Suprapubic skin (tissue), 4 donors: ENCODE data around the gene SBK2. TPM values are rescaled to one million over a fixed set of nuclear protein-coding genes. Genes with fewer than 3 reads are reported as not detected.

ENCODE experiments used
- DNase-seq, 2 donors: peaks; one replicate each; pipeline ENCODE4 v3.0.0-alpha.2; 2019; ENCODE audit warnings: low spot score in 2 of 2
- H3K27ac ChIP-seq: fragments of 200-600 bp; sonication (generic); one replicate; pipeline ENCODE4 v1.5.1; 2019
- H3K27me3 ChIP-seq: fragments of 200-600 bp; sonication (generic); one replicate; pipeline ENCODE4 v1.5.1; 2019
- H3K36me3 ChIP-seq: fragments of 200-600 bp; sonication (generic); one replicate; pipeline ENCODE4 v1.5.1; 2019
- H3K4me1 ChIP-seq: fragments of 200-600 bp; sonication (generic); one replicate; pipeline ENCODE4 v1.5.1; 2019
- H3K4me3 ChIP-seq: fragments of 200-600 bp; sonication (generic); one replicate; pipeline ENCODE4 v1.5.1; 2019; ENCODE audit warnings: mild to moderate bottlenecking
- H3K9me3 ChIP-seq: fragments of 200-600 bp; sonication (generic); one replicate; pipeline ENCODE4 v1.5.1; 2019
- EP300 ChIP-seq: sonication (generic); formaldehyde crosslinking; IDR thresholded peaks from one replicate; pipeline ENCODE4 v1.6.1; 2017; ENCODE audit warnings: antibody characterized with exemption
- POLR2A ChIP-seq, 2 donors: fragments of 450-650 bp; IDR thresholded peaks; one replicate each; pipeline ENCODE4 v1.6.1; 2017; ENCODE audit warnings: antibody characterized with exemption in 2 of 2, mild to moderate bottlenecking in 2 of 2, moderate library complexity in 2 of 2
- POLR2AphosphoS5 ChIP-seq, 3 donors: sonication (generic); formaldehyde crosslinking; IDR thresholded peaks; one replicate each; pipeline ENCODE4 v1.6.1; 2017; ENCODE audit warnings: antibody characterized with exemption in 3 of 3
- WGBS: methylation state at CpG from one replicate; pipeline ENCODE4 v1.1.5; 2018; 5-methylcytosine and 5-hydroxymethylcytosine counted together
- total RNA-seq, 4 donors: library from RNA; depleted of rRNA; stranded (reverse); fragments of >200 nt; gene quantifications; one replicate each; pipeline ENCODE4 v1.1.0, GENCODE V29; 2016
- TF ChIP-seq, protein P1 (sequence below), 2 donors: fragments of 200-600 bp in 1 of 2; fragments of 450-650 bp in 1 of 2; sonication (generic) in 1 of 2; IDR thresholded peaks; one replicate each; pipeline ENCODE4 v1.5.1; 2016 to 2019; ENCODE audit warnings: antibody characterized with exemption in 2 of 2, mild to moderate bottlenecking in 1 of 2, moderate library complexity in 1 of 2

Gene SBK2
- total RNA-seq, 4 donors from 2014 or later: not detected

DNA sequence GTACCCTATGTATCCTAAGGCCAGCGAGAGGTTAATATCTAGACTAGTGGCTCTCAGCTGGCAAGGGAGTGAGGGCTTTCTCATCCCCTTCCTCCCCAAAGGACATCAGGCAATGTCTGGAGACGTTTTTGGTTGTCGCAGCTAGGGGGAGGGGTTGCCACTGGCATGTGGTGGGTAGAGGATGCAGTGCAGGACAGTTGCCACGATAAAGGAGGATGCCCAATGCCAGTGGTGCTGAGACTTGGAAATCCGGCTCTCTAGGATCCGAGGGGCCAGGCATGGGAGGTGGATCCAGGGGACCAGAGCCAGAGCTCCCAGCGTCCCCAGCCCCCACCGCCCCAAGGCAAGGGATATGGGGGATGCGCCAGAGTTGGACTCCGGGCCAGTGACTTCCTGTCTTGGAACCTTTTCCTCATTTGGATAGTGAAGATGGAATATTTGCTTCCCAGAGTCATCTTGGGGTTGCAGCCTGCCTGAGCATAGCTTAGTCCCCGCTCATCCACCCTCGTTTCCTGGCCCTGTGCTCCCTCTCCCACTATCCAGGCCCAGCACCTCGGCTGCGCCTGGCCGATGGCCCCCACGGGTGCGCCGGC, 43.8 kb downstream of the SBK2 start:
- Histone ChIP-seq H3K4me3 (peak overlapping the region; percentile 35), H3K4me1 (peaks cover 30% of the 10 kb centered on the region), H3K36me3 (no peaks in the 10 kb centered on the region), H3K27ac (peak overlapping the region; percentile 56), H3K27me3 (peaks cover 21% of the 10 kb centered on the region), H3K9me3 (no peaks in the 10 kb centered on the region)
- WGBS: 29% methylated on average over 6 of the region's 18 CpGs
- TF ChIP-seq, protein P1, sequence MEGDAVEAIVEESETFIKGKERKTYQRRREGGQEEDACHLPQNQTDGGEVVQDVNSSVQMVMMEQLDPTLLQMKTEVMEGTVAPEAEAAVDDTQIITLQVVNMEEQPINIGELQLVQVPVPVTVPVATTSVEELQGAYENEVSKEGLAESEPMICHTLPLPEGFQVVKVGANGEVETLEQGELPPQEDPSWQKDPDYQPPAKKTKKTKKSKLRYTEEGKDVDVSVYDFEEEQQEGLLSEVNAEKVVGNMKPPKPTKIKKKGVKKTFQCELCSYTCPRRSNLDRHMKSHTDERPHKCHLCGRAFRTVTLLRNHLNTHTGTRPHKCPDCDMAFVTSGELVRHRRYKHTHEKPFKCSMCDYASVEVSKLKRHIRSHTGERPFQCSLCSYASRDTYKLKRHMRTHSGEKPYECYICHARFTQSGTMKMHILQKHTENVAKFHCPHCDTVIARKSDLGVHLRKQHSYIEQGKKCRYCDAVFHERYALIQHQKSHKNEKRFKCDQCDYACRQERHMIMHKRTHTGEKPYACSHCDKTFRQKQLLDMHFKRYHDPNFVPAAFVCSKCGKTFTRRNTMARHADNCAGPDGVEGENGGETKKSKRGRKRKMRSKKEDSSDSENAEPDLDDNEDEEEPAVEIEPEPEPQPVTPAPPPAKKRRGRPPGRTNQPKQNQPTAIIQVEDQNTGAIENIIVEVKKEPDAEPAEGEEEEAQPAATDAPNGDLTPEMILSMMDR (IDR thresholded peaks at IDR 0.05): no peak
- no peak for TF ChIP-seq POLR2AphosphoS5 (IDR thresholded peaks at IDR 0.05)
- TF ChIP-seq POLR2A (IDR thresholded peaks at IDR 0.05): no peak
- no peak for TF ChIP-seq EP300
- DNase-seq: no peak

DNA sequence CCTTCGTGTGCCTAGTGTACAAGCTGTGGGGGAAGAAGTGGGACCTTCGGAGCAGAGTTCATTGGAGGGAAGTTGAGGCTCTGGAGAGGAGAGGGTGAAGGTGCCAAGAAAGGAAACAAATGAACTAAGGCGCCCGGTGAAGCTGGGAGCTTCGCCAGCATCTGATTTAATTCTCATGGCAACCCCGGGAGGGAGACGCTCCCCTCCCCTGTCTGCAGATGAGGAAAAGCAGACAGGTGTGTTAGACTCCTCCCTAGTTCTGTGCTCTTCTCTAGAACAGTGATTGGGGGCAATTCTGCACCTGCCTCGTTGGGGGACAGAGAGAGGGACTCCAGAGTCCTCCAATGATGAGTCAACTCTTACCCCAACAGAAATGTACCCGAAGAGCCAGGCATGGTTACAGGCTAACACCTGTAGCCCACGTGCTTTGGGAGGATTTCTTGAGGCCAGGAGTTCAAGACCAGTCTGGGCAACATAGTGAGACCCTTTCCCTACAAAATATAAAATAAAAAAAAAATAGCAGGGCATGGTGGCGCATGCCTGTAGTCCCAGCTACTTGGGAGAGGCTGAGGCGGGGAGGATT, 44.5 kb downstream of the SBK2 start:
- DNase-seq: no peak
- no peak overlapping the region for H3K27ac ChIP-seq
- H3K4me1 ChIP-seq: peaks cover 37% of the 10 kb centered on the region
- TF ChIP-seq, protein P1 (IDR thresholded peaks at IDR 0.05): no peak
- TF ChIP-seq EP300 (no peak), POLR2AphosphoS5 (IDR thresholded peaks at IDR 0.05) (no peak), POLR2A (IDR thresholded peaks at IDR 0.05) (no peak)
- peaks cover 21% of the 10 kb centered on the region for H3K27me3 ChIP-seq
- H3K36me3 ChIP-seq: no peaks in the 10 kb centered on the region
- no peak overlapping the region for H3K4me3 ChIP-seq
- WGBS: 33% methylated on average over 12 of the region's 12 CpGs
- no peaks in the 10 kb centered on the region for H3K9me3 ChIP-seq

DNA sequence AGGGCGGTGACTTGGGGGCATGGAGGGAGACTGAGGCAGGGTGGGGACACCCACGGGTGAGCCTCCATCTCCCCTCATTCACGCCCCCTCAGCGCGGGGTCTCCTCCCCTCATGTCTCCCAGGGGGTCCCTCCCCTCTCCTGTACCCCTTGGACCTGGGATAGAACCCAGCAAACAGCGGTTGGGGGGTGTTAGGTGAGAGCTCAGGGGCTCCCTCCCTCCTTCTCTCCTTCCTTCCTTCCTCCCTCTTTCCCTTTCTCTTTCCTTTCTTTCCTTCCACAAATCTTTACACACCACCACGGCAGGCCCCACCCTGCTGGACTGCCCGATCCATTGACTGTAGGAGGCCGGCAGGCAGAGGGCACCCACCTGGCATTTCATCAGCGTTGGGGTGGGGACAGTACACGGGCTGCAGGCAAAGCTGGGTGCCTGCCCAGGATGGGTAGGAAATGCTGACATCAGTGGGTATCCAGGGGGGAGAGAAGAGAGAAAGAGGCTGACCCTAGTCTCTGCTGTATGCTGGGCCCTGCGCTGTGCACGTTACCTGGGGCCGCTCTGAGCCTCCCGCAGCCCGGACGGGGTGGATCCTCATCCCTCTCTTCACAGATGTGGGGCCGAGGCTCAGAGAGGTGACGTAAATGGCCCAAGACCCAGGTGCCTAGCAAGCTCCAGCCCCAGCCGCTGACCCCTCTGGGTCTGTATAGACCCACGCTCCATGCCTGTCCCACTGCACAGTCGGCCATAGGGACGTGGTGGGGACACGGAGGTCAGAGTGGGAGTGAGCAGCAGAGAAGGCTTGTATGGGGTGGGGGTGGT, 45.2 kb downstream of the SBK2 start:
- Histone ChIP-seq H3K4me1 (peaks cover 43% of the 10 kb centered on the region), H3K4me3 (no peak overlapping the region), H3K9me3 (no peaks in the 10 kb centered on the region), H3K27ac (no peak overlapping the region), H3K36me3 (no peaks in the 10 kb centered on the region), H3K27me3 (peaks cover 21% of the 10 kb centered on the region)
- no peak for DNase-seq
- TF ChIP-seq EP300 (no peak), POLR2A (IDR thresholded peaks at IDR 0.05) (no peak), POLR2AphosphoS5 (IDR thresholded peaks at IDR 0.05) (no peak)
- TF ChIP-seq, protein P1 (IDR thresholded peaks at IDR 0.05): no peak
- WGBS: 60% methylated on average over 22 of the region's 24 CpGs

DNA sequence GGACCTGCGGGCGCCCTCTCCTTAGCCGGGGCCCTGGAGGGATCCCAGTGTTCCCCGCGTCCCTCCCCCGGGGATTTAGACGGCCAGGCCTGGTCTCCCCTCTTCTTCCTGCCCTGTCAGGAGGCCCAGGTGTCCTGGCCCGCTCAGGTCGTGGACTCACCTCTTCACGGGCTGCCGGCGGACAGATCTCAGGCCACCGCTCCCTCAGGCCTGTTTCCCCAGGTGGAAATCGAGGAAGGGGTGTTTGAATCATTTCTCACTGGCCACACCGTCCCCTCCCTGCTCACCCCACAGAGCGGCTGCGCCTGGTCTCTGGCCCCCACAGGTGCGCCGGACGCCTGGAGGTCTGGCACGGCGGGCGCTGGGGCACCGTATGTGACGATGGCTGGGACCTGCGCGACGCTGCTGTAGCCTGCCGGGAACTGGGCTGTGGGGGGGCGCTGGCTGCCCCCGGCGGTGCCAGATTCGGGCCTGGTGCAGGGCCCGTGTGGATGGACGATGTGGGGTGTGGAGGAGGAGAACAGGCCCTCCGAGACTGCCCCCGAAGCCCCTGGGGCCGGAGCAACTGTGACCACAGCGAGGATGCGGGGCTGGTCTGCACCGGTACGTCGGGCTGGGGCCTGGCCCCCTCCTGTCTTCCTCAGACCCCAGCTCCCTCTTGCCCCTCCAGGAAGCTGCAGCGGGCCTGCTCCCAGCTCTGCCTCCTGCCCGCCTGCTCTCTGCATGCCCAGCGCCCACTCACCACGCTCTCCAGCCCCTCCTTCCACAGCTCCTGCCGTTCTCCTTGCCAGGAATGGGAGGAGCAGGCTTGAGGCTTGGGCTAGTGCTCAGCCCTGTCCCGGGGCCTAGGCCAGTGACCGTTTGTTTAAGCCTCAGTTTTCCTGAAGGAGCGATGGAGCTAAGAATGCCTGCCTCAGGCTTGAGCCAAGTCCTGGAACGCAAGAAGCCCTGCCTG, 46.2 kb downstream of the SBK2 start:
- Histone ChIP-seq H3K4me1 (peaks cover 53% of the 10 kb centered on the region), H3K4me3 (no peak overlapping the region), H3K27ac (no peak overlapping the region), H3K36me3 (no peaks in the 10 kb centered on the region), H3K27me3 (peaks cover 21% of the 10 kb centered on the region), H3K9me3 (no peaks in the 10 kb centered on the region)
- TF ChIP-seq, protein P1 (IDR thresholded peaks at IDR 0.05): no peak
- TF ChIP-seq POLR2A (IDR thresholded peaks at IDR 0.05): no peak
- no peak for TF ChIP-seq POLR2AphosphoS5 (IDR thresholded peaks at IDR 0.05)
- TF ChIP-seq EP300: no peak
- DNase-seq: no peak
- 75% methylated on average over 31 of the region's 52 CpGs for WGBS
